Keratinocyte (primary cell): Measurements from ENCODE around the gene CST6.

Source experiments
- CTCF ChIP-seq, 3 experiments: IDR thresholded peaks in 1 of 3; conservative IDR thresholded peaks in 1 of 3; optimal IDR thresholded peaks in 1 of 3; 2 replicates in 2 of 3; 3 replicates in 1 of 3; pipeline versions ENCODE3 to v1.5.1; 2011; ENCODE audit warnings: low read length in 3 of 3, mild to moderate bottlenecking in 3 of 3, moderate library complexity in 2 of 3, control low read depth in 1 of 3, inconsistent platforms in 1 of 3; ENCODE audit not compliant: insufficient read depth in 2 of 3; ENCODE audit errors: extremely low read depth in 1 of 3
- EZH2 ChIP-seq: IDR thresholded peaks from one replicate; pipeline ENCODE4 v1.6.1; 2012; ENCODE audit warnings: inconsistent platforms, mild to moderate bottlenecking, low read length, moderate library complexity

- no peak for TF ChIP-seq CTCF (optimal IDR thresholded peaks at IDR 0.05 in 1 of 3, IDR thresholded peaks at IDR 0.05 in 1 of 3, conservative IDR thresholded peaks at IDR 0.05 in 1 of 3; ENCODE audit: extremely low read depth in 1 of 3, insufficient read depth in 2 of 3, low read length in 3 of 3)
- TF ChIP-seq EZH2 = no peak
Observed at GRCh38 chr11:65982824-65983588, 28.8 kb upstream of the CST6 start.
